AG04449 (cell line): Measurements from ENCODE around the gene MRPL50.

Source experiments
- CTCF ChIA-PET: fragments of 350-600 bp; formaldehyde crosslinking; extraction: SDS; loops from one replicate; lab custom pipeline; 2021; ENCODE audit warnings: antibody characterized with exemption; lab: Yijun Ruan, JAX
- POLR2A ChIA-PET: fragments of 400-600, 350-600 bp; formaldehyde crosslinking; extraction: SDS; loops from one replicate; lab custom pipeline; 2020; ENCODE audit warnings: antibody characterized with exemption, inconsistent platforms; lab: Yijun Ruan, JAX
- DNase-seq: peaks from one replicate; pipeline ENCODE4 v3.0.0-alpha.2; 2010; ENCODE audit warnings: low read depth, low spot score
- H3K4me3 ChIP-seq: 2 replicates; pipeline ENCODE4 v1.5.1; 2011; ENCODE audit warnings: low read depth, mild to moderate bottlenecking, control low read depth, low read length
- TF ChIP-seq, protein P1 (sequence below): IDR thresholded peaks from one replicate; pipeline ENCODE4 v1.5.1; 2011; ENCODE audit warnings: mild to moderate bottlenecking, moderate library complexity, low read length, control low read depth, inconsistent platforms; ENCODE audit not compliant: insufficient read depth; ENCODE audit errors: missing control alignments

MRPL50 gene

DNA sequence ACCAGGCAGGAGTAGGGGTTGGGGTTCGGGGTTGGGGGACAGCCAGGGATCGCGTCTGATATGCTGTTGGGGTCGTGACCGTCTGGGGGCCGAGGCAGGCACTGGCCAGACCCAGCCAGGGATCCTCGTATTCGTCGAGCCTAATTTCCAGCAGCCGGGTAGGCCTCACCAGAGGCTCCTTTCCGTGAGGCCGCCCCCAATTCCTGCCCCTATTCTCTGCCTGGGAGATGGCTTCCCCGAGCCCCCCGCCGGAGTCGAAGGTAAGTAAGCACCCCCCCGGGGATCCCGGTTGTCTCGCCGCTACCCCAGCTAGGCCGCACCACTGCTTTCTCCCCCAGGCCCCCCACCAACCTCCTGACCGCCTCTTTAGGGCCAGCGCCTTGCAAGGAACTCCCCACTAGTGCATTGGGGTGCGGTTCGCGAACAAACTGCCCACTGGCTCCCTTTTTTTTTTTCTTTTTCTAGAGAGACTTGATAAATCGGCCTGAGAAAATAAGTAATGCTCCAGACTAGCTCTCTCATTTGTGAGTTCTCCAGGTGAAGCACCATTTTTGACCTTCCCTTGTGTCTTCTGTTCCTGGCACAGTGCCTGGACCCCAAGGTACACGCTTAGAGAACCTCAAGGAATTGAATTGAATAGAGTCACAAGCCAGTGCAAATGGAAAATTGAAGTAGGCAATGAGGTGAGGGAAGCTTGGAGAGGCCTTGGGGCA, 668 bp upstream of the MRPL50 start:
- POLR2A ChIA-PET: interaction anchor here (0.9 to 1.1 kb wide), 5 partner anchors 10 to 134 kb away, joined by 3 to 9 read pairs (median 4); partner anchors contain the start of gene RNF20
- TF ChIP-seq, protein P1, sequence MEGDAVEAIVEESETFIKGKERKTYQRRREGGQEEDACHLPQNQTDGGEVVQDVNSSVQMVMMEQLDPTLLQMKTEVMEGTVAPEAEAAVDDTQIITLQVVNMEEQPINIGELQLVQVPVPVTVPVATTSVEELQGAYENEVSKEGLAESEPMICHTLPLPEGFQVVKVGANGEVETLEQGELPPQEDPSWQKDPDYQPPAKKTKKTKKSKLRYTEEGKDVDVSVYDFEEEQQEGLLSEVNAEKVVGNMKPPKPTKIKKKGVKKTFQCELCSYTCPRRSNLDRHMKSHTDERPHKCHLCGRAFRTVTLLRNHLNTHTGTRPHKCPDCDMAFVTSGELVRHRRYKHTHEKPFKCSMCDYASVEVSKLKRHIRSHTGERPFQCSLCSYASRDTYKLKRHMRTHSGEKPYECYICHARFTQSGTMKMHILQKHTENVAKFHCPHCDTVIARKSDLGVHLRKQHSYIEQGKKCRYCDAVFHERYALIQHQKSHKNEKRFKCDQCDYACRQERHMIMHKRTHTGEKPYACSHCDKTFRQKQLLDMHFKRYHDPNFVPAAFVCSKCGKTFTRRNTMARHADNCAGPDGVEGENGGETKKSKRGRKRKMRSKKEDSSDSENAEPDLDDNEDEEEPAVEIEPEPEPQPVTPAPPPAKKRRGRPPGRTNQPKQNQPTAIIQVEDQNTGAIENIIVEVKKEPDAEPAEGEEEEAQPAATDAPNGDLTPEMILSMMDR: no peak
- DNase-seq: no peak
- CTCF ChIA-PET: interaction anchor here (1.0 to 4.5 kb wide), 3 partner anchors 11 to 60 kb away, joined by 3 to 28 read pairs (median 3); no protein-coding TSS in a partner anchor
- H3K4me3 ChIP-seq: peak overlapping the region; percentile 72

DNA sequence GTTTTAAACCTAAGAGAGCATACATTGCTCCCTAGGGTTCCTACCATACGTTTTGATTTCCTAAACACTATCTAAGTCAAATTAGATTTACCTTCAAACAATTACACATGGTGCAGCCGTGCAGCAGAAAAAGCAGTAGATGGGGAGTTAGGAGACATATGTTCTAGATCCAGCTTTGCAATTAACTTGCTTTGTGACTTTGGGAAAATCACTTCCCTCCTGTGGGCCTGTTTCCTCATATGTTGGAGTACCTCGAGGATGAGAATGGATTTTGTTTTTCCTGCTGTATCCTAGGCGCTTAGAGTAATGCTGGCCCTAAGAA, 711 bp downstream of the MRPL50 start:
- CTCF ChIA-PET: interaction anchor here (1.4 to 4.5 kb wide), 2 partner anchors 9 to 21 kb away, joined by 3 to 28 read pairs; no protein-coding TSS in a partner anchor
- POLR2A ChIA-PET: no interaction called here
- TF ChIP-seq, protein P1: no peak
- H3K4me3 ChIP-seq: peak overlapping the region; percentile 82
- DNase-seq: no peak

DNA sequence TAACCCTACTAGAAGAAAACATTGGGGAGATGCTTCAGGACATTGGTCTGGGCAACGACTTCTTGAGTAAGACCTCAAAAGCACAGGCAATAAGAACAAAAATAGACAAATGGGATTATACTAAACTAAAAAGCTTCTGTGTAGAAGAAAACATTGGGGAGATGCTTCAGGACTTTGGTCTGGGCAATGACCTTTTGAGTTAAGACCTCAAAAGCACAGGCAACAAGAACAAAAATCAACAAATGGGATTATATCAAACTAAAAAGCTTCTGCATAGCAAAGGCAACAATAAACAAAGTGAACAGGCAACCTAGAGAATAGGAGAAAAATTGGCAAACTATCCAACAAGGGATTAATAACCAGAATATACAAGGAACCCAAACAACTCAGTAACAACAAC, 3.7 kb downstream of the MRPL50 start:
- ChIA-PET CTCF (interaction anchor here (1.0 kb wide), 1 partner anchor 793 kb away, joined by 3 read pairs; no protein-coding TSS in a partner anchor), POLR2A (no interaction called here)
- TF ChIP-seq, protein P1: no peak
- no peak overlapping the region for H3K4me3 ChIP-seq
- DNase-seq: no peak

DNA sequence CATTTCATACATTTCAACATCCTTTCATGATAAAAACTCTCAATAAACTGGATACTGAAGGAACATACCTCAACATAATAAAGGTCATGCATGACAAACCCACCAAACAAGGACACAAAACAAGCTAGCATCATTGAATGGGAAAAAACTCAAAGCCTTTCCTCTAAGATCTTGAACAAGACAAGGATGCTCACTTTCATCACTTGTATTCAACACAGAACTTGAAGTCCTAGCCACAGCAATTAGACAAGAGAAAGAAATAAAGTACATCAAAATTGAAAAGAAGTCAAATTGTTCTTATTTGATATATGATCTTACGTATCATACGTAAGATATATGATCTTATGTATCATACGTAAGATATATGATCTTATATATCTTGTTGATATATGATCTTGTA, 5.3 kb downstream of the MRPL50 start:
- H3K4me3 ChIP-seq: no peak overlapping the region
- DNase-seq: no peak
- CTCF ChIA-PET: no interaction called here

DNA sequence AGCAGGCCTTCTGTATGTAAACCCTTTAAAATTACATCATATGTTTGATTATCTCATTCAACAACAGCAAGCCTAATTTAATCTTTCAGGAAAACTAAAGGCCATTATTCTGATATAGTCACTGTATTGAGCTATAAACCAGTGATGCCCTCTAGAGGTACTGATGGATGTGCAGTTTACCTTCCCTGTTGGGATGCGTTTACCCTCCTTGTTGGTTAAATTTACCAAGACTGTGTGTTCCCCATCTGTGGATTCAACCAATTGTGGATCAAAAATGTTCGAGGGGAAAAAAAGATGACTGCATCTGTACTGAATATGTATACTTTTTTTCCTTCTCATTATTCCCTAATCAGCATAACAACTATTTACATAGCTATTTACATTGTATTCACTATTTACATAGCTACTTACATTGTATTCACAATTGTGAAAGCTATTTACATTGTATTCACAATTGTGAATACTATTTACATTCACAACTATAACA, 9.9 kb downstream of the MRPL50 start:
- ChIA-PET POLR2A (interaction anchor here (1.2 kb wide), 1 partner anchor 10 kb away, joined by 3 read pairs; the partner anchor contains the start of genes MRPL50 and ZNF189), CTCF (interaction anchor here (0.6 to 3.9 kb wide), 23 partner anchors 8 to 1169 kb away, joined by 3 to 77 read pairs (median 4); partner anchors contain the start of genes MRPL50, RNF20 and ZNF189)
- TF ChIP-seq, protein P1: peak; percentile 37
- no peak for DNase-seq
- no peak overlapping the region for H3K4me3 ChIP-seq

More for the DNA sequence above, 5.3 kb downstream of the MRPL50 start:
- TF ChIP-seq, protein P1: no peak
- POLR2A ChIA-PET: no interaction called here
